Measurements from ENCODE around the gene RANBP1.
"Not testable (repeated sequence)": the region's sequence is repeated elsewhere in the genome, so short reads cannot be mapped to it uniquely, and the experiment has no call there.

The RANBP1 gene

DNA sequence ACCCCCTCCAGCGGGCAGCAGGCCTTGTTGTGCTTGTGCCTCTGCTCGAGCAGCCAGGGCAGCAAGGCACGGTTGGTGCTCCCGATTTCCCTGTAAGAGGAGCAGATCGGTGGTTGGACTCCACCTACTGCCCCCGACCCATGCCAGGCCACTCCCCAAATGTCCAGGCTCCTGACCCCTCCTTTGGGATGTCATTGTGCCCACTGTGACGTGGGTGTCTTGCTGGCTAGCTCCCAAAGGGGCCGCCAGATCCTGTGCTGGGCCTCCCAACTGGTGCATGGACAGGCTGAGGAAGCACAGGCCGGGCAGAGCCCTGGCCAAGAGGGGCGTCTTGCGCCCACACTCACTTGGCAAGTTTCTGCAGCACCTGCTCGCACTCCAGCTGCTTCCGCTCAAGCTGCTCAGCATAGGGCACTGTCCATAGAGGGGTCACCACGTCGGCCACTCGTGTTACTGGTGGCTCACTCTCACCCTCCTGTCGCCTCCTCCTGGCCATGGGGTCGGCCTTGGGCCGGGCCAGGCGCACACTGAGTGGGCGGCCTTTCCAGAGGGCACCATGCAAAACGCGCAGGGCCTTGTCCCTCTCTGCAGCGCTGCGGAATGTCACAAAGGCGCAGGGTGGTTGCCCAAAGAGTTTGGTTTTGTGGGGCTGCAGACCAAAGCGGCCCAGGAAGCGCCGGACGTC lies at the start of gene RANBP1:
Gene RANBP1, plus strand, starts transcription at position 414 of the 685 bp plus-strand sequence. Its CDS starts 81 bp downstream, at position 495.
- DNase-seq (ENCODE audit: low read depth), result no peak
- TF ChIP-seq, protein P1, sequence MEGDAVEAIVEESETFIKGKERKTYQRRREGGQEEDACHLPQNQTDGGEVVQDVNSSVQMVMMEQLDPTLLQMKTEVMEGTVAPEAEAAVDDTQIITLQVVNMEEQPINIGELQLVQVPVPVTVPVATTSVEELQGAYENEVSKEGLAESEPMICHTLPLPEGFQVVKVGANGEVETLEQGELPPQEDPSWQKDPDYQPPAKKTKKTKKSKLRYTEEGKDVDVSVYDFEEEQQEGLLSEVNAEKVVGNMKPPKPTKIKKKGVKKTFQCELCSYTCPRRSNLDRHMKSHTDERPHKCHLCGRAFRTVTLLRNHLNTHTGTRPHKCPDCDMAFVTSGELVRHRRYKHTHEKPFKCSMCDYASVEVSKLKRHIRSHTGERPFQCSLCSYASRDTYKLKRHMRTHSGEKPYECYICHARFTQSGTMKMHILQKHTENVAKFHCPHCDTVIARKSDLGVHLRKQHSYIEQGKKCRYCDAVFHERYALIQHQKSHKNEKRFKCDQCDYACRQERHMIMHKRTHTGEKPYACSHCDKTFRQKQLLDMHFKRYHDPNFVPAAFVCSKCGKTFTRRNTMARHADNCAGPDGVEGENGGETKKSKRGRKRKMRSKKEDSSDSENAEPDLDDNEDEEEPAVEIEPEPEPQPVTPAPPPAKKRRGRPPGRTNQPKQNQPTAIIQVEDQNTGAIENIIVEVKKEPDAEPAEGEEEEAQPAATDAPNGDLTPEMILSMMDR (IDR thresholded peaks at IDR 0.05; ENCODE audit: low read depth, low read length, missing control alignments), result no peak
- peak within 1 kb of the TSS; percentile 96 for H3K4me3 ChIP-seq (ENCODE audit: low read depth, low read length)

DNA sequence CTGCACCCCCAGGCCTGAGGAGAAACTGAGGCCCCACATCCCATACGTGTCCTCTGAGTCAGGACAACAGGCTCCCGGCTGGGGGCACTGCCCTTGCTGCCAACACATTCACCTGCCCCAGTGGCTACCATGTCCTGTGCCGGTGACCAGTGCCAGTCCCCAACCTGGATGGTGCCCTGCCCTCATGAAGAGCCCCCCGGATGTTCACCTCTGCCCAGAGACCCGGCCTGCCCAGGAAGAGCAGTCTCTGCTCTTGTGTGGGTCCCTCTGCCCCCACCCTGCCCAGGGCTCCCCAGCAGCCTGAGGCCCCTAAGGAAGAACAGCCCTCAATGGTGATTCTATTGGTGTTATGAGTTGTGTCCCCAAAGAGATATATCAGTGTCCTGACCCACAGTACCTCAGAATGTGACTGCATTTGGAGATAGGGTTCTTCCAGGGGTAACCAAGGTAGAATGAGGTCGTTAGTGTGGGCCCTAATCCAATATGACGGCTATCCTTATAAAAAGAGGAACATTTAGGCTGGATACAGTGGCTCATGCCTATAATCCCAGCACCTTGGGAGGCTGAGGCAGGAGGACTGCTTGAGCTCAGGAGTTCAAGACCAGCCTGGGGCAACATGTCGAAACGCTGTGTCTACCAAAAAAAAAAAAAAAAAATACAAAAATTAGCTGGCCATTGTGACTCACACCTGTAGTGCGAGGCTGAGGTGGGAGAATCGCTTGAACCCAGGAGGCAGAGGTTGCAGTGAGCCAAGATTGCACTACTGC lies 49.1 kb upstream of the RANBP1 start:
- H3K4me3 ChIP-seq (ENCODE audit: low read depth, low read length), result no peak overlapping the region
- TF ChIP-seq, protein P1 (IDR thresholded peaks at IDR 0.05; ENCODE audit: low read depth, low read length, missing control alignments), result no peak
- no peak for DNase-seq (ENCODE audit: low read depth)

DNA sequence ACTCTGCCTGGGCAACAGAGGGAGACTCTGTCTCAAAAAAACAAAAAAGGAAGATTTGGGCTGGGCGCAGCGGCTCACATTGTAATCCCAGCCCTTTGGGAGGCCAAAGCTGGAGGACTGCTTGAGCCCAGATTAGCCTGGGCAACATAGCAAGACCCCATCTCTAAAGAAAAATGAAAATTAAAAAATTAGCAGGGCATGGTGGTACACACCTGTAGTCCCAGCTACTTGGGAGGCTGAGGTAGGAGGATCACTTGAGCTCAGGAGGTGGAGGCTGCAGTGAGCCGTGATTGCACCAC lies 48.6 kb upstream of the RANBP1 start:
- not testable (repeated sequence) for DNase-seq (ENCODE audit: low read depth); H3K4me3 ChIP-seq (ENCODE audit: low read depth, low read length)

DNA sequence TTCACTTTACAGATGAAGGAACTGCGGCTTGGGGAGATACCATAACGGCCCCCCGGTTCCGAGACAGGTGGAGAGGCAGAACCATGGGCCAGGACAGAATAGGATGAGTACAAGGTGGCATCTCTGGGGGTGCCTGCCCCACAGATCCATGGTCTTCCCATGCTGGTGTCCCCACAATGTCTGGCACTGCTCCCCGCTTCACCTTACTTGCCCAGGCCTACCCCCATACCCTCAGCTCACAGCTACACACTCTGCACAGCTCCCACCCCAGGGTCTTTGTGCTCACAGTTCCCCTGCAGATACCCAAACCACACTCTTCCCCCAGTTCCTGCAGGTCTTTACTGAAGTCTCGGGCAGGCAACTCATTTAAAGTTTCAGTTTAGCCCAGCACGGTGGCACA lies 47.3 kb upstream of the RANBP1 start:
- no peak for DNase-seq (ENCODE audit: low read depth)

DNA sequence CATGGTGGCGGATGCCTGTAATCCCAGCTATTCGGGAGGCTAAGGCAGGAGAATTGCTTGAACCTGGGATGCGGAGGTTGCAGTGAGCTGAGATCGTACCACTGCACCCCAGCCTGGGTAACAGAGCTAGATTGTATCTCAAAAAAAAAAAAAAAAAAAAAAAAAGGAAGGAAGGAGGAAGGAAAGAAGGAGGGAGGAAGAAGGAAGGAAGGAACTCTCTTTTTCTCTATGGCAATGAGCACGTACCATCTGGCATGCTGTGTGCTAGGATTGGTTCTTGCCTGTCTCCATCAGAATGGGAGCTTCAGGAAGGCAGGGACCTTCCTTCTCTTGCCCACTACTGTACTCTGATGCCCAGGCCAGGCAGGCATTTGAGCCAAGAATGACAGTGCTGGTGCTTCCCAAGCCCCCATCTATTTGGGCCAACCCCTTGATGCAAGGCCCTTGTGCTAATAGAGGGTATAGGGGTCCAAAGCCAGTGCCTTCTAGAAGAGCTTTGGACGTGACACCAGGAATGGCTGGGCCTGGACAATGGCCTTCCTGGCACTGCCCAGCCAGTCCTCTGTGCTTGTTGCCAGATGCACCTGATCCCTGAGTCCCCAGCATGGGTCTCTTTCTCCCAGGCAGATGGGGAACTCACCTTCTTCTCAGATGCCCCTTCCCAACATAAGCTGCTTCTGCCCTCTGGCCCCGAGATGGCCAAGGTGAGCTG lies 46.4 kb upstream of the RANBP1 start:
- TF ChIP-seq, protein P1 (IDR thresholded peaks at IDR 0.05; ENCODE audit: low read depth, low read length, missing control alignments), result no peak
- DNase-seq (ENCODE audit: low read depth), result no peak
- no peak overlapping the region for H3K4me3 ChIP-seq (ENCODE audit: low read depth, low read length)

More for the DNA sequence above, 47.3 kb upstream of the RANBP1 start:
- no peak overlapping the region for H3K4me3 ChIP-seq (ENCODE audit: low read depth, low read length)
- TF ChIP-seq, protein P1 (IDR thresholded peaks at IDR 0.05; ENCODE audit: low read depth, low read length, missing control alignments), result no peak

DNA sequence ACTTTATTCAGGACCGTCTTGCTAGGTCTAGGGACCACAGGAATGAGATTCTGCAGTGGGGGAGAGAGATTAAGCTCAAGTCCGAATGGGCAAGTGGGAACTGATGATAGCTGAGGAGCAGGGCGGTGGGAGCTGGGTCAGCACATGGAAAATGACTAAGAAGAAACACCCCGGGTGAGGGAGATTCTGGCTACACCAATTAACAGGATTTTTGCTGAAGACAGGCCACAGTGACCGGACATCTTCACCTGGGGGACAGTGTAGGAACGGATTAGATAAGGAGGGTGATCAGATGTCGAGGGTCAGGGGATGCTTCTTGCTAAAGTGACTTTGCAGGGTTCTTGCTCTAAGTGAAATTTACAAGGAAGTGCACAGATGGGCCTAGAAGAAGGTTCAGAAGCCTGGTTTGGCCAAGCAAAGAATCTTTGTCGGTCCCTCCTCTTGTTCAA lies 44.4 kb upstream of the RANBP1 start:
- no peak overlapping the region for H3K4me3 ChIP-seq (ENCODE audit: low read depth, low read length)
- no peak for DNase-seq (ENCODE audit: low read depth)
- TF ChIP-seq, protein P1 (IDR thresholded peaks at IDR 0.05; ENCODE audit: low read depth, low read length, missing control alignments), result no peak

DNA sequence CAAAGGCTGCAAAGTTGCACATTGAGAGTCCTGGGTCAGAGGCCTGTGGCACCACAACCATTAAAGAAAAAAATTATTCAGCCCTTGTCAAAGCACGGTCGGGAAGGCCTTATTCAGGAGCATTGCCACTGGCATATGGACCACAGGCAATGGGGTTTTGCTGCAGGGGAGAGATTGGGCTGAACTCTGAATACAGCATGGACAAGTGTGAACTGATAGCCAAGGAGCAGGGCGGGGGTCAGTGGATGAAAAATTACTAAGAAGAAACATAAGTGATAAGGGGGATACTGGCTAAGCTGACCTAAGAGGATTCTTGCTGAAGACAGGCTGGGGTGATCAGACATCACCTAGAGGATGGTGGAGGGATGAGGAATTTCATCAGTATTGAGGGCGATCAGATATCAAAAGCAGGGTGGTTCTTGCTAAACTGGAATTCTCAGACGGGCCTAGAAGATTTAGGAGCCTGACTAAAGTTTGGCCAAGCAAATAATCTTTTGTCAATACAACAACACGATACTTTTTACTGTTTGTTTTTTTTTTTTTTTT lies 39.2 kb upstream of the RANBP1 start:
- DNase-seq (ENCODE audit: low read depth), result no peak
- H3K4me3 ChIP-seq (ENCODE audit: low read depth, low read length), result no peak overlapping the region
- TF ChIP-seq, protein P1 (IDR thresholded peaks at IDR 0.05; ENCODE audit: low read depth, low read length, missing control alignments), result peak; percentile 1
